ENCODE data around the gene SALL4. TPM values are rescaled to one million over a fixed set of nuclear protein-coding genes. Genes with fewer than 3 reads are reported as not detected.

SALL4 gene
- total and polyA plus RNA-seq, 4 donors = 0.16 to 3.6 (median 1.4) TPM

DNA sequence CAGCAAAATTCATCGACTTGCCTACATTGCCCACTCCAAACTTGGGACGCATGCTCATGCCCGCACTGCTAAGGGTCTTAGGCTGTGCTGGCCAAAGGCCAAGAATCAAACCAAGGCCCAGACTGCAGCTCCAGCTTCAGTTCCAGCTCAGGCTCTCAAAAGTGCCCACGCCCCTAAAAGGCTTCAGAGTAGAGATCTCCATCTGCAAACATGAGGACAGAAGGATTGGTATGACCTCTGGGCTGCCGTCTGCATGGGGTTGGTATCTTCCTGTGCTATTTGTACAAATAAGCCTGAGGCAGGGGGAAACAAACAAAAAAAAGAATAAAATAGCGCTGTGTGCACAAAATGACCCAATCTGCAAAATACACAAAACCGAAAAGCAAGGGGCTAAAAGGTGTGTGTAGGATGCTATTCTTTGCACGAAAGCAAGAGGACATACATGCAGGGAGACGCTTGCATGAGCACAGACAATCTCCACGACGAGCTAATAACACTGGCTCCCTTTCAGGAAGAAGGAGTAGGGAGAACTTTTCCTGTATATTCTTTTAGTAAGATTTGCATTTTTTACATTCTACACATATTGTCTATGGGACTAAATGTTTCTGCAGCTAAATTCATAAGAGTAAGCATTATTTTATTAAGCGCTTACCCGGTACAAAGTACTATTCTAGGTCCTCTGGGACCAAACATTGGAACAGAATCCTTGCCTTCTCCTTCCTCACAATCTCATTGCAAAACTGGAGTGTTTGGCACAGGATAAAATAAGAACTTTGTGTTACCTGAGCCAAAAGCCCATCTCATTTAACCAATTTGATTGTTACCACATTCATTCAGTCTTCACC, 67.2 kb downstream of the SALL4 start:
- Histone ChIP-seq H3K4me1 (ENCODE audit: control insufficient read depth in 4 of 4, insufficient read depth in 4 of 4, low read length in 3 of 4) (no peaks in the 10 kb centered on the region), H3K27ac (ENCODE audit: low read depth in 1 of 2, low read length in 2 of 2) (no peak overlapping the region), H3K27me3 (ENCODE audit: control insufficient read depth in 4 of 4, insufficient read depth in 4 of 4, low read length in 3 of 4) (no peaks in the 10 kb centered on the region), H3K9me3 (ENCODE audit: control insufficient read depth in 4 of 4, low read length in 3 of 4) (no peaks in the 10 kb centered on the region), H3K9ac (ENCODE audit: low read depth in 1 of 2, low read length in 2 of 2) (no peak overlapping the region), H3K36me3 (ENCODE audit: control insufficient read depth in 4 of 4, insufficient read depth in 3 of 4, low read depth in 1 of 4, low read length in 3 of 4) (no peaks in the 10 kb centered on the region), H3K4me3 (ENCODE audit: low read depth in 1 of 3, low read length in 3 of 3) (no peak overlapping the region)
- no peak for DNase-seq (ENCODE audit: low spot score)
- TF ChIP-seq TAF1 (conservative IDR thresholded peaks at IDR 0.05) (no peak), JUND (IDR thresholded peaks at IDR 0.05) (no peak), RXRA (IDR thresholded peaks at IDR 0.05) (no peak), GABPA (IDR thresholded peaks at IDR 0.05 in 1 of 2, conservative IDR thresholded peaks at IDR 0.05 in 1 of 2) (no peak), FOXA2 (IDR thresholded peaks at IDR 0.05) (no peak), EGR1 (IDR thresholded peaks at IDR 0.05; ENCODE audit: low read depth in 2 of 2) (no peak), RAD21 (IDR thresholded peaks at IDR 0.05) (no peak), FOXA1 (IDR thresholded peaks at IDR 0.05) (no peak), HNF4A (conservative IDR thresholded peaks at IDR 0.05) (no peak), YY1 (IDR thresholded peaks at IDR 0.05) (no peak), NR2F2 (IDR thresholded peaks at IDR 0.05) (no peak)
- TF ChIP-seq, protein P1, sequence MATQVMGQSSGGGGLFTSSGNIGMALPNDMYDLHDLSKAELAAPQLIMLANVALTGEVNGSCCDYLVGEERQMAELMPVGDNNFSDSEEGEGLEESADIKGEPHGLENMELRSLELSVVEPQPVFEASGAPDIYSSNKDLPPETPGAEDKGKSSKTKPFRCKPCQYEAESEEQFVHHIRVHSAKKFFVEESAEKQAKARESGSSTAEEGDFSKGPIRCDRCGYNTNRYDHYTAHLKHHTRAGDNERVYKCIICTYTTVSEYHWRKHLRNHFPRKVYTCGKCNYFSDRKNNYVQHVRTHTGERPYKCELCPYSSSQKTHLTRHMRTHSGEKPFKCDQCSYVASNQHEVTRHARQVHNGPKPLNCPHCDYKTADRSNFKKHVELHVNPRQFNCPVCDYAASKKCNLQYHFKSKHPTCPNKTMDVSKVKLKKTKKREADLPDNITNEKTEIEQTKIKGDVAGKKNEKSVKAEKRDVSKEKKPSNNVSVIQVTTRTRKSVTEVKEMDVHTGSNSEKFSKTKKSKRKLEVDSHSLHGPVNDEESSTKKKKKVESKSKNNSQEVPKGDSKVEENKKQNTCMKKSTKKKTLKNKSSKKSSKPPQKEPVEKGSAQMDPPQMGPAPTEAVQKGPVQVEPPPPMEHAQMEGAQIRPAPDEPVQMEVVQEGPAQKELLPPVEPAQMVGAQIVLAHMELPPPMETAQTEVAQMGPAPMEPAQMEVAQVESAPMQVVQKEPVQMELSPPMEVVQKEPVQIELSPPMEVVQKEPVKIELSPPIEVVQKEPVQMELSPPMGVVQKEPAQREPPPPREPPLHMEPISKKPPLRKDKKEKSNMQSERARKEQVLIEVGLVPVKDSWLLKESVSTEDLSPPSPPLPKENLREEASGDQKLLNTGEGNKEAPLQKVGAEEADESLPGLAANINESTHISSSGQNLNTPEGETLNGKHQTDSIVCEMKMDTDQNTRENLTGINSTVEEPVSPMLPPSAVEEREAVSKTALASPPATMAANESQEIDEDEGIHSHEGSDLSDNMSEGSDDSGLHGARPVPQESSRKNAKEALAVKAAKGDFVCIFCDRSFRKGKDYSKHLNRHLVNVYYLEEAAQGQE (IDR thresholded peaks at IDR 0.05) = no peak
- TF ChIP-seq, protein P2, sequence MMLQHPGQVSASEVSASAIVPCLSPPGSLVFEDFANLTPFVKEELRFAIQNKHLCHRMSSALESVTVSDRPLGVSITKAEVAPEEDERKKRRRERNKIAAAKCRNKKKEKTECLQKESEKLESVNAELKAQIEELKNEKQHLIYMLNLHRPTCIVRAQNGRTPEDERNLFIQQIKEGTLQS (IDR thresholded peaks at IDR 0.05) = no peak
- TF ChIP-seq, protein P3, sequence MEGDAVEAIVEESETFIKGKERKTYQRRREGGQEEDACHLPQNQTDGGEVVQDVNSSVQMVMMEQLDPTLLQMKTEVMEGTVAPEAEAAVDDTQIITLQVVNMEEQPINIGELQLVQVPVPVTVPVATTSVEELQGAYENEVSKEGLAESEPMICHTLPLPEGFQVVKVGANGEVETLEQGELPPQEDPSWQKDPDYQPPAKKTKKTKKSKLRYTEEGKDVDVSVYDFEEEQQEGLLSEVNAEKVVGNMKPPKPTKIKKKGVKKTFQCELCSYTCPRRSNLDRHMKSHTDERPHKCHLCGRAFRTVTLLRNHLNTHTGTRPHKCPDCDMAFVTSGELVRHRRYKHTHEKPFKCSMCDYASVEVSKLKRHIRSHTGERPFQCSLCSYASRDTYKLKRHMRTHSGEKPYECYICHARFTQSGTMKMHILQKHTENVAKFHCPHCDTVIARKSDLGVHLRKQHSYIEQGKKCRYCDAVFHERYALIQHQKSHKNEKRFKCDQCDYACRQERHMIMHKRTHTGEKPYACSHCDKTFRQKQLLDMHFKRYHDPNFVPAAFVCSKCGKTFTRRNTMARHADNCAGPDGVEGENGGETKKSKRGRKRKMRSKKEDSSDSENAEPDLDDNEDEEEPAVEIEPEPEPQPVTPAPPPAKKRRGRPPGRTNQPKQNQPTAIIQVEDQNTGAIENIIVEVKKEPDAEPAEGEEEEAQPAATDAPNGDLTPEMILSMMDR (IDR thresholded peaks at IDR 0.05; ENCODE audit: low read depth, low read length, missing input control) = no peak
- TF ChIP-seq, protein P4, sequence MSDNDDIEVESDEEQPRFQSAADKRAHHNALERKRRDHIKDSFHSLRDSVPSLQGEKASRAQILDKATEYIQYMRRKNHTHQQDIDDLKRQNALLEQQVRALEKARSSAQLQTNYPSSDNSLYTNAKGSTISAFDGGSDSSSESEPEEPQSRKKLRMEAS (IDR thresholded peaks at IDR 0.05) = no peak
- TF ChIP-seq, protein P5, sequence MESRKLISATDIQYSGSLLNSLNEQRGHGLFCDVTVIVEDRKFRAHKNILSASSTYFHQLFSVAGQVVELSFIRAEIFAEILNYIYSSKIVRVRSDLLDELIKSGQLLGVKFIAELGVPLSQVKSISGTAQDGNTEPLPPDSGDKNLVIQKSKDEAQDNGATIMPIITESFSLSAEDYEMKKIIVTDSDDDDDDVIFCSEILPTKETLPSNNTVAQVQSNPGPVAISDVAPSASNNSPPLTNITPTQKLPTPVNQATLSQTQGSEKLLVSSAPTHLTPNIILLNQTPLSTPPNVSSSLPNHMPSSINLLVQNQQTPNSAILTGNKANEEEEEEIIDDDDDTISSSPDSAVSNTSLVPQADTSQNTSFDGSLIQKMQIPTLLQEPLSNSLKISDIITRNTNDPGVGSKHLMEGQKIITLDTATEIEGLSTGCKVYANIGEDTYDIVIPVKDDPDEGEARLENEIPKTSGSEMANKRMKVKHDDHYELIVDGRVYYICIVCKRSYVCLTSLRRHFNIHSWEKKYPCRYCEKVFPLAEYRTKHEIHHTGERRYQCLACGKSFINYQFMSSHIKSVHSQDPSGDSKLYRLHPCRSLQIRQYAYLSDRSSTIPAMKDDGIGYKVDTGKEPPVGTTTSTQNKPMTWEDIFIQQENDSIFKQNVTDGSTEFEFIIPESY (IDR thresholded peaks at IDR 0.05) = no peak
- 68% methylated on average over 13 of the region's 13 CpGs for WGBS
